Mucosa of gallbladder (tissue), 1 donor: ENCODE data around the gene TRIM40. TPM values are rescaled to one million over a fixed set of nuclear protein-coding genes. Genes with fewer than 3 reads are reported as not detected.

Source experiments
- DNase-seq: peaks from one replicate; pipeline ENCODE4 v3.0.0-alpha.2; 2020; ENCODE audit warnings: low spot score
- total RNA-seq: library from RNA; stranded (reverse); gene quantifications from one replicate; pipeline ENCODE4 v1.2.1, GENCODE V29; 2021
- donor health status: DM: no; HTN: no; CAD: no.

TRIM40 gene, protein sequence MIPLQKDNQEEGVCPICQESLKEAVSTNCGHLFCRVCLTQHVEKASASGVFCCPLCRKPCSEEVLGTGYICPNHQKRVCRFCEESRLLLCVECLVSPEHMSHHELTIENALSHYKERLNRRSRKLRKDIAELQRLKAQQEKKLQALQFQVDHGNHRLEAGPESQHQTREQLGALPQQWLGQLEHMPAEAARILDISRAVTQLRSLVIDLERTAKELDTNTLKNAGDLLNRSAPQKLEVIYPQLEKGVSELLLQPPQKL
- total RNA-seq: not detected

DNA sequence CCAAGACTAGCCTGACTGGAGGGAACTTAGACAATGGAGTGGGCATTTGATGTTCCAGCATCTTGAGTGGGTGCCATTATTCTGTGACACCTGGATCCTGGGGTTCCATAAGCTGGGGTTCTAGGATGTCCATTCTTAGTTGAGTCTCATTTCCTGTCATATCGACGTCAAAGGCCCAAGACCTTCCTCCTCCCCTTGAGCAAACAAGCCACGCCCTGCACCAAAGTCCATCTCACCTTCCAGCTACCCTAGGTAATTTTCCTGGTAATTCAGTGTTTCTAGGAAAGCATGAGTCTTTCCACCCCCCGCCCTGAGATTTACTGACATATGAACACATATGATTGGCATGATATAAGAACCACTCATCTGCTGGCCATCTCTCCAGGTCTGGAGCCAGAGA is at the start of gene TRIM40:
TSS of gene TRIM40 (plus strand) at position 384 of the 400 bp plus-strand sequence. CDS start 897 bp downstream, outside the sequence.
- no peak for DNase-seq

DNA sequence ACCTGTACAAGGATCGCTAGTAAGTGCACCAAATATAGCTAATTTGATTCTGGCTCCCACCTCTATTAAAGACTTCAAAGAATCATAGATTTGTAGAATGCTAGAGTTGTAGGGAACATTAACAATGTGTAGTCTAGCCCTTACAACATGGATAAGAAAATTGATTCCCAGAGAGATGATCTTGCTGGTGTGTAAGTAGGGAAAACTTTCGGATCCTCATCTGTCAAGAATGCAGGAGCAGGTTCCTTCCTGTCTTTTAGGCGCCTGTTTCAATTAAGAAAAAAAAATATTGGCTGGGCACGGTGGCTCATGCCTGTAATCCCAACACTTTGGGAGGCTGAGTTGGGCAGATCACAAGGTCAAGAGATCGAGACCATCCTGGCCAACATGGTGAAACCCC is 48.1 kb upstream of the TRIM40 start:
- no peak for DNase-seq

DNA sequence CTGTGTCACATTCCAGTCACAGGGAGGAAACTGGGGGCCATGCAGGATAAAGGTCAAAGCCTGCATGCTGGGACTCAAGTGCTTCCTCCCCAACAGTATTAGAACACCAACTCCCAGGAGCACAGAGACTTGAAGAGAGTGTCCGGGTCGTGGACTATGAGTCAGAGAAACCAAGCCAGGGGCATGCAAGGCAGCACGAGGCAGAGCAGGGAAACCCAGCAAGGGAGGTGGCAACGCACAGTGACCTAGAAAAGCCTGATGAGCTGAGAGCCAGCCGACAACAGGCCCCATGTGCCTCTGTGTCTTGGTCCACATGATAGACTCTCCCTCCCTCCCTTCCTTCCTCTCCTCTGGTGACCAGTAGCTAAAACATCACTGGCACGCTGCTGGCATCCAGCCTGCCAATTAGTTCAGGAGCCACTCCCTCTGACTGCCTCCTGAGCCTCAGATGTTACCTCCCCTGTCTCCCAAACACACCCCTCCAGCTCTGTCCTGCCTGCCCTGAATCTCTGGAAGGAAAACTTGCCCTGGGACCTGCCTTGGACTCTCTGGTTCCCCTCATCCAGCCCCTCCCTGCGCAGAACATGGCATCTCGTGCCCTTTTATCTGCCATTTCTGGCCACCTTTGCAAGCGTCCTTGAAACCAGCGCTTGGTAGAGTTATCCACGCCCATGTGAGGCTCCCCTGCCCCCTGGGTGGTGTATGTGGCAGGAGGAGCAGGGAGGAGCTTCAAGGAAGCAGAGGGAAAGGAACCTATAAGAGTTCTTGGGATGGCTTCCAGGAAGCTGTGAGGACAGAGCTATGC is 44.2 kb upstream of the TRIM40 start:
- DNase-seq: peak; percentile 86

DNA sequence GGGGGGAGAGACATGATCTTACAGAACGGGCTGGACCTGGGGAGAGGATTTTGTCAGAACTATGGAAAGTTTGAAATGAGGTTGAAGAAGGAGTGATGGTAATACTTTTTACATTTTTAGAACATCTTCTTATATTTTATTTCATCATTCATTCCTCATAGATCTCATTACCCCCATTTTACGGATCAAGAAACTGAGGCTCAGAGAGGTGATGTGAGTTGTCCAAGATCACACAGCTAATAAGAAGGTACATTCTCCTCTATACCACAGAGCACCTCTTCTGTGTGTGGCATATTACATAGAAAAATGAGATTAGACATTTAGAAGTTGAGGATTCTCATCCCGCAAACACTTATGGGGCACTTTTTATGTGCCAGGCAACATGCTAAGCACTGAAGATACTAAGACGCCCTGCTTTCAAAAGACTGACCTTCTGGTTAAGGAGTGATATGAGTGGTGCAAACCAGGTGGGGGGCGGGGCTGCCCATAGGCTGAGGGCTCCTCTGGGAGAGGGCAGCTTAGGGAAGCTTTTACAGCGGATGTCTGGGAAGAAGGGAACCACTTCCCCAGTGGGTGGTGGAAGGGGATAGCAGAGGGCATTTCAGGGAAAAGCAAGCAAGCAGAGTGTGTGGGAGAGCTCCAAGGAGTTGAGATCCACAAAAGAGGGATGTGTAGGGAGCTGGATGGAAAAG is 42.9 kb upstream of the TRIM40 start:
- no peak for DNase-seq

DNA sequence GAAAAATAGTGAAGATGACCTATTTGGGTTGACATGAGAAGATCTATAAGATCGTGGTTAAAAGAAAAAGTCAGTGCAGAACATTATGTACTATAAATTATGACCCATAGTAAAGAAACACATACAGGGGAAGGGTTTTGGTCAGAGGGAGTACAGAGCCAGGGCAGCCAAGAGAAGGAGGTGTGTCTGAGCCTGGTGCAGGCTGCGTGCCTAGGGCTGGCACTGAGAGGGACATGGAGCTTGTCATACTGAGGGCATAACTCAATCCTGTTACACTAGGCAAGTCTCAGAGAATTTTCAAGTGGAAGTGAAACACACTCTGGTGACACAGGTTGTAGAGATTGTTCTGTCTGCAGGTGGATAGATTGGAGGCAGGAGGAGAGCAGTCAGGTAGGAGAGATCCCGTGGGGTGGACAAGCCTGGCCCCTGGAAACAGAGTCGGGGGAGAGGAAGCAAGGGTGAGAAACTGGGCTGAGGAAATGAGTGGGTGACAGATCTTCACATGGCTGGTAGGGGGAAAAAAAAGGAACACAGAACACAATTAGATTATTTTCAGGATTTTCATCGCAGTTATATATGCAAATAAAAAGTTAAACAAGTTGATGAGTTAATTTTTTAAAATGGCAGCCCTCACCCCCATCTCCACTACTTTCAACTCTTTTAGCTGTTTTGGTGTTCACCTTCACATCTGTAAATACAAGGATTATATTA is 41.8 kb upstream of the TRIM40 start:
- no peak for DNase-seq

DNA sequence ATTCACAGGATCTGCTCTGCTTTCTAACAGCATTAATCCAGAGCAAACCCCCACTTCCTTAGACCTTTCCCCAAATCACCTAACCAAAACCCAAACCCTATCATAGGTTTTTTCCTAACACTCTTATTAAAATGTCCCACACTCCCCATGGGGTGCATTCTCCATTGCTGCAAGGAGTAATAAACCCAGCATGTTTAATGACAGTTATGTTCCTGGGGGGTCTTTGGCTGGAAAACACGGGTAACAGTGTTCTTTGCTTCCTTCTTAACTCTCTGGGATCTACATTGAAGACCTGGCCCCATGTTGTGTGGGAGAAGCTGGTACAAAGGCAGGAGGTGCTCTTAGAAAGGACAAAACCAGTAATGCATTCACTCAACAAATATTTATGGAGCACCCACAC is 39.1 kb upstream of the TRIM40 start:
- no peak for DNase-seq

DNA sequence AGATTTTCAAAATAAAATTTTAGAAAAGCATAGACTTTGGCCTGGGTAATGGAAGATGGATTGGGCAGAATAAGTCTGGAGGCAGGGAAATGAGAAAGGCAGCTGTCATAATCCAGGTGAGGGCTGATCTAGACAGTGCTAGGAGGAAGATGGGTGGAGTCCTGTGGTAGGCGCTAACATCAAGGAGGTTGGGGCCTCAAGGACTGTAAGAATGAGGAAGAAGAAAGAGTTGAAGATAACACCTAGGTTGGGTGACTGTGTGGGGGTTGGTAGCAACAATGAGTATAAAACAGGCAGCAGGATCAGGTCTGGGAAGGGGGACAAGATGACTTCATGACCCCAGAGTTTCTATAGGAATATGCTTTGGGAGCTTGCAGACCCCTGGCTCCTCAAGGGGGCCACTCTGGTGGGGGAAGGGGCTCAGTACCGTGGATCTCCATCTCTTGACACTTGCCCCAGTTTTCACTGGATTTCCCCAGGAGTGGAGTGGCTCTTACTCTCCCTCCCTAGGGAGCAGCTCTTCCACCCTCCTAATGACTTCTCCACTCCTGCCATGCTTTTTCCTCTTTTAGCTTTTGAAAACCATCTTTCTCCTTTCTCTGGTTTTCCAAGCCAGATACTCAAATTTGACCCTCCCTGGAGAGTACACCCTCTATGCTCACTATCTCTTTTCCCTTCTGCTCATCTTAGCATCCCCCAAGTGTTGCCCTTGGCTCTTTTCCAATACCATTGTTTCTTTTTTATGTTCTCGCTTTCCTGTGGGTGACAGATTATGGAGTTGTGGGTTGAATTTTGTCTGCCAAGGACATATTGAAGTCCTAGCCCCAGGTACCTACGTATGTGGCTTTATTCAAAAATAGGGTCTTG is 37.8 kb upstream of the TRIM40 start:
- DNase-seq: peak; percentile 66

DNA sequence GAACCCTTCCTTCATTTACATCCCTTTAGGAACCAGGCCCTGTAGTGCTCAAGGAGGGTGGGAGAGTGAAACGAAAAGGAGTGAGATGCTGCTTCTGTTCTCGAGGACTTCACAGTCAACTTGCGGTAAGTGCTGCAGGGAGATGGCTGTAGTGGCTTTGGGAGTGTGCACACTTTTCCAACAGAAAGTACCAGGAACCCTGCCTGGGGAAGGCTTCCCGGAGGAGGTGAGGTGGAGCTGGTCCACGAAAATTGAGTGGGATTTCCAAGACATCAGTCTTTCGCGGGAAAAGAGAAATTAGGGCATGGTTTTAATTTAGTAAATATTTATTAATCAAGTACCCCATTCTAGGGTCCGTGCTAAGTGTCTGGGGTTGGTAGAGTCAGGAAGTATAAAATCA is 35.8 kb upstream of the TRIM40 start:
- DNase-seq: no peak

DNA sequence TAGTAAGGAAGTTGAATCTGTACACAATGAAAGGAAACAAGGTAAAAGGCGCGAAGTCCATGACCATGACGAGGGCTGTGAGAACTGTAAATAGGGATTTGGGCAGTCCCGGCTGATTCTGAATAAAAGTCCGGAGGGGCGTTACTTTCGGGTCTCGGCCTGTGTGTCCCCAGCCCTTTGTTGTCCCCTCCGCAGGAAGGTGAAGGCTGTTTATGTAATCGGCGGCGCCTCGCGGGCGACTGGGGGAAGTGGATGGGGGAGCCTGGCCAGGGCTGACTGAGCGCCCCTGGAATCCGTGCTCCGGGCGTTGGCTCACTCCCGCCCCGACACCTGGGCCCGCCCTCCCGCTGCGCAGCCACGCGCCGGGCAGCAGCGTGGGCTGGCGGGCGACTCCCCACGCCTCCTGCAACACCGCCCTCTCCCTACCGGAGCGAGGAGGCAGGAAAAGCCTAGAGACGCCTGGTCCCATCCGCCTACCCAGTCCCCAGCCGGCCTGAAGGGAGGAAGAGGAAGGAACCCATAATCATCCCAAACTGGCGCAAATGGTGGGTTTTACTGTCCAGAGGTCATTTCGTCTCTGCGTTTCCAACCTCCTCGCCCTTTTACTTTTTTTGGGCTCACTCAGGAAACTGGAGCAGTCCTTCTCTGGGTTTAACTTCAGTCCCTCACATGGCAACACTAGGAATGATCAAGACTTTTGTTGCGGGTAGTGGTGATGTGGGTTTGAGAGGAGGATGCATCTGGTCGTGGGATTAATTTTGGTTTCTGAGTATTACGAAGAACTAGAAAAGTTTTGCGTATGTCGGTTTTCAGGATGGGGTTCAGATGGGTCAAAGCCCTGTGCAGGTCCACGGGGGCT is 35.1 kb upstream of the TRIM40 start:
- peak; percentile 55 for DNase-seq

DNA sequence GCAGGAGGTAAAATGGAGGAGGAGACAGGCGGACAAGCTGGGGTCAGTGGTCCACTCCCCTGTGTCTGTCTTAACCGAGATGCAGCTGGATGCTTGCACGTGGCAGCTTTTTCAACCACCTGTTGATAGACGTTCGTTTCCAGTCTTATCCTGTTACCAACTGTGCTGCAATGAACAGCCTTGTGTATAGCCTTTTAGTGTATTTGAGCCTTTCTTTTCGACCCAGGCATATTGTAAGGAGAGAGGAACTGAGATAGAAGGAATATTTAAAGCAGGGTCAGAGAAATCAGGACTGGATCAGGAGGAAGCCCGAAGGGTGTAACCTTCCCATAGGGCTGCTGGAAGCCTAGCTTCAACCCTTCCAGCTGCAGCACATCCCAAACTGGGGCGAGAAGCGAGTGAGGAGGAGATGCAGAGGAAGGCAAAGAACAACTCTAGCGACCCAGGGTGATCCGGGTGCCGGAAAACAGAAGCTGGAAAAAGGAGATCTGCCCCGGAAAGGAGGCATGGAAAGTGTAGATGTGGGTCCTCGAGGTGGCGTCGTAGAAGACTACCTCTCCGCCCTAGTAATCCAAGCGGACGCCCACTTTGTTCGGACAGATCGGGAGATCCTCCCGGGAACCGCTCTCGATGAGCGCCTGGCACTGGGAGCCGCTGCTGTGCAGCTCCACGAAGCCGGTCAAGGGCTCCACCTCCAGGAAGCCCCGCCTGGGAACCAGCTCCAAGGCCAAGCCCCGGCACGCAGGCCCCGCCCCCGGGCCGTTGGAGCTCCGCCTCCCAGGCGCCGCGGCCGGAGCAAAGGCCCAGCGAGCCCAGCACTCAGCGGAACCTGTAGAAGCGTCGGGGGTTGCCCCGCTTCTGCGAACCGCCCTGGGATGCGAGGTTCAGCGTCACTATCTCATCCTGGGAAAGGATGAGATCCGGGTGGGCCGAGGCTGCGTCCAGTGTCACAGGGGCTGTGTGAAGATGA is 34.2 kb upstream of the TRIM40 start:
- peak; percentile 93 for DNase-seq

DNA sequence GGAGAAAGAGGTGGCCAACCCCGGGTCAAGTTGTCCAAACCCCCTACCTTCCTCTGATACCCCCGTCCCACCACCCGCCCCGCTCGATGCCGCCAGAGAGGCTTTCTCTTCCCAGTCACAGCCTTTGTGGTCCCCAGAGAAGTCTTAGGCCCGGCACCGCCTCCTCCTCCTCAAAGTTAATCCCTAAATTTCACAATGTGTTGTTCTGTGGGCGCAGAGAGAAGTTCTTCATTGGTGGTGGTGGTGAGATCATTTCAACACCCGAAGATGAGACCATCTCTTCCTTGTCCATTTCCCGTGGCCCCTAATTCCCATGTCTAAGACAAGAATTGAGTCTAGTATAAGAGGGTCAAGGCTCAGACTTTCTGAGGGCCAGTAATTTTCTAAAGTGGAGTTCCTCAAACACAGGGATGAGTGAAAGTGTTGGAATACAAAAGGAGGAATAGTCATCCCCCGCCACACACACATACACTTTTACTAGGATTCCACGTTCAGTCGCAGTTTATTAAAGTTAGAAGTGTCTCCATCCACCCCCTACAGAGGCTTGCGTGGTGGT is 33.4 kb upstream of the TRIM40 start:
- no peak for DNase-seq

DNA sequence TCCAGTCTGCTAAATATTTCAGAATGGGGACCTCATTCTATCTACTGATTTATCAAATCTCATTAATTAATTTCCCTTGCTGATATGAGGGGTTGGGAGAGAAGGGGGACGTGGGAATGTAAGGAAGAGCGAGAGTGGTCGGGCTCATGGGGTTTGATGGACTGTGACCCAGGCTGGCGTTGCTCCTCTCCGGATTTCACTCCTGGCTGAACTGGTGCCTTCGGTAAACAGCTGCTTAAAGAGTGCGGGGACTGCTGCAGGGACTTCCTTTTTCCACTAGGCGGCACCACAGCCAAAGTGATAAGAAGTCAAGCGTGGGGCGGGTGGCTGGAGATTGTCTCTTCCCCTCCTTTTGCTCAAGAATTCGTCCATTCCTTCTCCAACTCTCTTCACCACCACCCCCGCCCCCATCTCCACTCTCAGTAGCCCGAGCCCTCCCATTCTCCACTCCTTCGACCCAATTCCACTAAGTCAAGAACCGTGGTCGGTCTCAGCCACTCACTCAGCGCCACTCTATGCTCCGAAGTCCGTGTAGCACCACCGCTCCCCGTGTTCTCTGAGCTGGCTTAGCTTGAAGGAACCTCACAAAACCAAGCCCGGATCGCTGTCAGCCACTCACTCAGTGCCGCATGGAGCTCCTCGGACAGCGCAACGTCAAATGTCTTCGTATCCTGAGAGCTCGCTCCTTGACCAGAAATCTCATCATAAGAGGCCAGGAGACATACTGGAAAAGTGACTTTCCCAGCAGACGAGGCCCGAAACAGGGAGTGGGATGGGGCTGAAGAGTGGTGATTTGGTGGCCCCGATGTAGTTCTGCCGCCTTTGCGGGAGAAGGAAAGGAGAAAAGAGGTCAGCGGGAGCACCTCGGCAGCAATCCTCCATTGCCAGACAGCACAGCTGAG is 32.7 kb upstream of the TRIM40 start:
- DNase-seq: peak; percentile 93

DNA sequence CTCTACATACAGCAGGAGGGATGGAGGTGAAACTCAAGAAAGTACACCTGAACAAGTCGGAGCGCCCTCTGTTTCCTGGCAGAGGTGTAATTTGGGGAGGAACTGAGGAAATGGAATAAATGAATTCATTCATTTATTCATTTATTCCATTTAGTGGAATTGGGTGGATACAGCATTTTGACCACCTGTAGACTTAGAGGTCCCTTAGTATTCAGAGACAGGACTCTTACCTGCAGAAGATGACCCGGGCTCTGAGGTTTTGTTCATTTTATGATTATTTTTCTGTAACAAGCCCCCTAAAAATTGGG is 32.1 kb upstream of the TRIM40 start:
- no peak for DNase-seq

DNA sequence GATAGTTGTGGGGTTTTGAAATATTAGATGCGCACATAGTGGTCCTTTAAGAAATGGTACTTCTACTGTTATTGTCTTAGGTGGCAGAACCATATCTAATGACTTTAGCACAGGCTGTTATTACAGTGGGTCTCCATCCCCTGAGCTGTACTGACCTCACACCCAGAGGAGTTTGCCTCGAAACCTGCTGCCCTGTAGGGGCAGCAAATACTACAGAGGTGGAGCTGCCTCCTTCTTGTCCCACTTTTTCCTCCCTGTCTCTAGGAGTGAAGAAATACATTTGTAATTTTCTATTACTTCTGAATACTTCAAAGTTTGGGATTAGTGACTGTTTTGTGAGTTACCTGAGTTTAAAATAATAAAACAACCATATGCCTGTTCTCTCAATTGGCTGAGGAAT is 31.3 kb upstream of the TRIM40 start:
- no peak for DNase-seq

DNA sequence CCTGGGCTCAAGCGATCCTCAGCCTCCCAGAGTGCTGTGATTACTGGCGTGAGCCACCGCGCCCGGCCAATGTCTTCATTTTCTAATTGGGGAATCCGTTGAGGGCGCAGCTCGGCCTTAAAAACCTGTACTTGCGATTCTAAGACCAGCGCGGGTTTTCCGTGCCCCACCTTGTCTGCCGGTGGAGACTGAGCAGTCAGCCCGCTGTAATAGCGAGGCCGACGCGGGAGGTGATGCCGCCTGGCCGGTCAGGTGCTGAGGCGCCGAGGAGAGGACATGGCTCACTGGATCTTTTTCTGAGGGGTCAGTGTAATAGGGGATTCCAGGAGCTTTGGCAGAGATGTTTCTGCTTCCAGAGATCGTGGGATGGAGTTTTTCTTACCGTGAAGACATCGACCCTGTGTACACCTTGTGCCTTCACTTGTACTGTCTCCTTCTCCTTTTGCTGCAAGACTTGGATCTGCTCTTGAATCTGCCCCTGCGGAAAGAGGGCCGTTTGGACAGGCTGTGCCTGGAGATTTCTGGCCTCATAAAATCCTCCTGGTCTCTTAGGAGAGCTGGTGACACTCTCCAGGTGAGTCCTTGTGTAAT is 24.6 kb upstream of the TRIM40 start:
- no peak for DNase-seq

DNA sequence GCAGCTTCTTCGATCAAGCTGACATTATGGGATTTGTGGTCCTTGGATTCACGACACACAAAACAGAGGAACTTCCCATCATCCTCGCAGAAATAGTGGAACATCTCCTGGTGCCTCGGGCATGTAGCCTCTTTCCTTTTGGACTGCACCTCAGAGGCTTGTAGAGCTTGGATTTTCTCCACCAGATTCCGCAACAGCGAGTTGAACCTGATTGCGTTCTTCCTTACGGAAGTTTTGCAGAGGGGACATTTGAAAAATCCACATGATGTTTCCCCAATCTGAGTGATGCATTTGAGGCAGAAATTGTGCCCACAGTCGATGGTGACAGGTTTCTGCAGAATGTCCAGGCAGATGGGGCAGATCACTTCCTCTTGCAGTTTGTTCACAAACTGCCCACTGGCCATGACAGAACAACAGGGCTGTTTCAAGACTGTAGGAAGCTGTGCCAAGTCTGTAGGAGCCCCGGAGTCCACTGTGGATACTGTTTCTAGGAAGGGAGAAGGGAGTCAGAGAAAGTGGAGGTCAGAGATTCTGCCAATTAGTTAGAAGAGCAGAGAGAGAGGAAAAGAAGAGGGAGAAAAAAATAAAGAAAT is 23.4 kb upstream of the TRIM40 start:
- DNase-seq: no peak
